GM19043 (cell line): ENCODE results near the gene GAL3ST3.

Experiments used
- ATAC-seq: cut with Tn5 transposase; IDR thresholded peaks from one replicate; pipeline ENCODE4 v1.9.1; 2021; ENCODE audit warnings: low read depth; ENCODE audit not compliant: unreplicated experiment

Gene GAL3ST3

DNA sequence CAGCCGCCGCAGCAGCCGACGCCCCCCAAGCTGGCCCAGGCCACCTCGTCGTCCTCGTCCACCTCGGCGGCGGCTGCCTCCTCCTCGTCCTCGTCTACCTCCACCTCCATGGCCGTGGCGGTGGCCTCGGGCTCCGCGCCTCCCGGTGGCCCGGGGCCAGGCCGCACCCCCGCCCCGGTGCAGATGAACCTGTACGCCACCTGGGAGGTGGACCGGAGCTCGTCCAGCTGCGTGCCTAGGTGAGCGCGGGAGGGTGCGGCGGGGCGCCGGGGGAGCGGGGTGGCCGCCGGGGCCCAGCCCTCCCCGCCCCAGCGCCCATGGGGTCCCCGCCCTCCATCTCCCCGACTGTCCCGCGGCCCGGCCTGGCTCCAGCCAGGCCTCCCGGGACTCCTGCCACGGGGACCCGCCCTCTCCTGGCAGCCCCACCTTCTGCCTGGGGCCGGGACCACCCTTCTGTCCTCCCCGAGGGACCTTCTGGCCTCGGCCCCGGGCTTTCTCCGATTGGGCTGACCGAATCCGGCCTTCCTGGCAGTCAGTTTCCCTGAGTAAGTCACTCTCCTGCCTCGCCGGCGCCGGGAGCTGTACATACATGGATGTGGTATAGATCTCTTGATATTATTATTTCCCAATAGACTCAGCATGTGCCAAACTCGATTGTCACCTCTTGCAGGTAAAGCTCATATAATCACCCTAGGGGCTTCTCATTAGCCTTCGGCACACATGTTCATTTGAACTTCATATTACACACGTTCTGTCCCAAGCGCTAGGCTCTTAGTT lies 21.8 kb upstream of the GAL3ST3 start:
- no peak for ATAC-seq

DNA sequence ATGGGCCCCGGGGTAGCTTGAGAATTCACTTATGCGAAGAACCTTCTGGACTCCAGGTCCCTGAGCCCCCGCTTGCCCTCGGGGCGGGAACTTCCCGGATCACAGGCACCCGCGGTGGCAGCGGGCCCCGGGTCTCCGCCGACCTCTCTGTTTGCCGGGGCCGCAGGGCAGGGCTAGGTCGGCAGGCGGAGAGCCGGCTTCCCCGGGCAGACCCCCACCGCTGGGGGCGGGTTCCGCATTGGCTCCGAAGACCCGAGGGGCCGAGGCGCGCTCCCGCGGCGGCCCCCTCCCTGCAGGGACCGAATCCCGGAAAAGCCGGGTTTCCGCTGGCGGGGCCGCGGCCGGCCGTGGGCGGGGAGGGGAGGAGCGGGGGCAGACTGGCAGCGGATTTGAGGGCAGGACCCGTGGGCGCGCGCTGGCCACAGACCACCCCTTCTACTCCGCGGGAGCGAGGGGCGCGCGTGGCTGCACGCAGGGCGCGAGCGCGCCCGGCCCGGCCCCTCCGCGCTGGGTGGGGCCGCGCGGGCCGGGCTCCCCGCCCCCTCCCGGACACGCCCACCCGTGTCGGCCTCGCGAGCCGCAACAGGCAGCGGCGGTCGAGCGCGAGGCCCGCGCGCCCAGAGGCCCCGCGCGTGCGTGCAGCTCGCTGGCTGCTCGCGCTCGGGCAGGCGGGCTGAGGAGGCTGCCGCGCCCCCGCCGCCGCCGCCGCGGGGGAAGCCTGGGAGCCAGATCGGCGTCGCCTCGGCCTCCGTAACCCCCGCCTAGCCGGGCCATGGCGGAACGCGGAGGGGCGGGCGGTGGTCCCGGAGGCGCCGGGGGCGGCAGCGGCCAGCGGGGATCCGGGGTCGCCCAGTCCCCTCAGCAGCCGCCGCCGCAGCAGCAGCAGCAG lies 21.0 kb upstream of the GAL3ST3 start, which contains the start of gene PACS1:
TSS of gene PACS1 (plus strand) at position 558 of the 889 bp plus-strand sequence. CDS start at position 773, 215 bp downstream.
- ATAC-seq = peak; percentile 45

DNA sequence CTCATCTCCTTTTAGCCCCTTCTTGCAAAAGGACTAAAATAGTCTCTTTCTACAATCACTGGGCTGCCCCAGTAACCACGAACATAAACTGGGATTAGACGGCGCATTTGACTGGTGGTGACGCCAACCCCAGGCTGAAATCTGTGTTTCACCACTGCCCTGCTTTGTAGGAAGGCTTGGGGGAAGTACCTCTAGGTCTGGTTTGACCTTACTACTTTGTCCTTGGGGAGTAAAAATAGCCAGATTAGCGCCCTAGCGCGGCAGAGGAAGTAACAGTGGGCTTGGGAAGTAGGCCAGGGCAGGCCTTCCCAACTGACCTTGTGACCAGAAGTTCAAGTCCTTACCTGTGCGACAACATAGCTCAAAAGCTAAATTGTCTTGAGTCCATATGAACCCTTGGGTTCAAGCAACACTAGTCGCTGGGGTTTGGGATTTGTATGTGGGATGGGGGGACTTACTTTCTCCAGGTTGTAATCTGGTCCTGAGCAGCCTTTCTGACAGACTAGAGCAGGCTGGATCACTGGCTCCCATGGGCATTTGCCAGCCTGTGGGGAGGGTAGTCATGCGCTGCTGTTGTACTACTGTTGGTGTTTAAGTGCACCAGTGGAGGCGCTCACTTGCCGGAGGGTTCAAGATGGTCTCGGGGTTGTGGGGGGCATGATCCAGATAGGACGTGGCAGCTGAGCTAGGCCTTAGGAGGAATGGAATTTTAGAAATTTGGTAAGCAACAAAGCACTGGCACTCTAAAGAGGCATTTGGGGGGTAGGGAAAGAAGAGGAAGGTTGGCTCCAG lies 20.2 kb upstream of the GAL3ST3 start:
- no peak for ATAC-seq

DNA sequence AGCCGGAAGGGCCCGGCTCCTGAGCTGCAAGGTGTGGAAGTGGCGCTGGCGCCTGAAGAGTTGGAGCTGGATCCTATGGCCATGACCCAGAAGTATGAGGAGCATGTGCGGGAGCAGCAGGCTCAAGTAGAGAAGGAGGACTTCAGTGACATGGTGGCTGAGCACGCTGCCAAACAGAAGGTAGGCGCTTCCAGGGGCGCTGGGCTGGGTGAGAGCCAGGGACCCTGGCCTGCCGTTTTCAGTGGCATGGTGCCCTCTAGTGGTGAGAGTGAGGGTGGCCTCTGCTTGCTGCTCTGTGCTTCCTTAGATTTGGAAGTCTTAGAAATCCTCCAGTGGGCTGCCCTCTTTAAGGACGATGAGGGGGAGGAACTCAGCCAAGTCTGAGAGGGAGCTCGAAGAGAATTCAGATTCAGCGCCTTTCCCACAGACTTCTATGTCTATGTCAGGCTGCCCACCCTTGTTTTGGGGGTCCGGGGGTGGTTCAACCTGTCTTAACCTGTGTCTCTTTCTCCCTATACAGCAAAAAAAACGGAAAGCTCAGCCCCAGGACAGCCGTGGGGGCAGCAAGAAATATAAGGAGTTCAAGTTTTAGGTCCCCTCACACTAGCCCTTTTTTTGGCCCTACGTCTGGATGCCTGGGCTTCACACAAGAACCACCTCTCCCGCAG lies 19.3 kb upstream of the GAL3ST3 start:
- no peak for ATAC-seq

DNA sequence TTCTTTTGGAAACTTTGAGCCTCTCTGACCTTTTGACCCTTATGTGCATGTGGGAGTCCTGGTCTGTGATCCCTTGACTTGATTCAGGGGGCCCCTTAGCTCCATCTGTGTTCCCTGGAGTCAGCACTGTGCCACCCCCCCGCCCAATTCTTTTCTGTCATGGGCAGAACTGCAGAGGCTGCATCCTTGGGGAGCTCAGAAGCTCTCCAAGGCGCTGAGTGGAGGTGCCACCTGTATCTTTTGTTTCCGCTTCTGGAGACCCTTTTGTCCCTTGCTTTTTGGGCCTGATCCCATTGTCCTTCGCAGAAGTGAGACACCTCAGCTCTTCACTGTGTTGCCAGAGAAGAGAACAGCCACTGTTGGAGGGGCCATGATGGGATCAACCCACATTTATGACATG lies 18.7 kb upstream of the GAL3ST3 start:
- no peak for ATAC-seq

DNA sequence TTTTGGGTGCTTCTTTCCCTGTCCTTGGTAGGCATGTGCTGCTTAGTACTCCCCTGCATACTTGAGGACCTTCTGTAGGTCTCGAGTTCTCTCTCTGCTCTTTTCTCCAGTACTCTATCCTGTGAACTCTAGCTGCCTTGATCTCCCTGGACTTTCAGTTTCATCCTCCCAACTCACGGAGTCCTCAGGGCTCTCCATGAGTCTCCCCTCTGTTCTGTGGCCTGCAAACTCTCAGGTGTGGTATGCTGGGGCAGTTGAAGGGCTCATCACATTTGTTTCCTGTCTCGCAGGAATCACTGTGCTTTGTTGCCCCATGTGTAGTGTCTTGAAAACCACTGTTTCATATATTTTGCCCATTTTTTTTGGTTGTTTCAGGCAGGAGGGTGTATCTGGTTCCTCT lies 17.8 kb upstream of the GAL3ST3 start:
- no peak for ATAC-seq

DNA sequence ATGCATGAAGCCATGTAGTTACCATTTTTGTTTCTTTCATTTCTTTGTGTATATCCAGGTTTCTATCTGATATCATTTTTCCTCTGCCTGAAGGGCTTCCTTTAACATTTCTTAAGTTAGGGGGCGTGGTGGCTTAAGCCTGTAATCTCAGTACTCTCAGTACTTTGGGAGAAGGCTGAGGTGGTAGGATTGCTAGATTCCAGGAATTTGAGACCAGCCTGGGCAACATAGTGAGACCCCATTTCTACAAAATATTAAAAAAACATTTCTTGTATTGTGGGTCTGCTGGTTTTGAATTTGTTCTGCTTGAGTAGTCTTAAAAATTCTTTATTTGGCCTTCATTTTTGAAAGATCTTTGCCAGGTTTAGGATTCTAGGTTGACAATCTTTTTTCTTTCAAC lies 15.6 kb upstream of the GAL3ST3 start:
- no peak for ATAC-seq

DNA sequence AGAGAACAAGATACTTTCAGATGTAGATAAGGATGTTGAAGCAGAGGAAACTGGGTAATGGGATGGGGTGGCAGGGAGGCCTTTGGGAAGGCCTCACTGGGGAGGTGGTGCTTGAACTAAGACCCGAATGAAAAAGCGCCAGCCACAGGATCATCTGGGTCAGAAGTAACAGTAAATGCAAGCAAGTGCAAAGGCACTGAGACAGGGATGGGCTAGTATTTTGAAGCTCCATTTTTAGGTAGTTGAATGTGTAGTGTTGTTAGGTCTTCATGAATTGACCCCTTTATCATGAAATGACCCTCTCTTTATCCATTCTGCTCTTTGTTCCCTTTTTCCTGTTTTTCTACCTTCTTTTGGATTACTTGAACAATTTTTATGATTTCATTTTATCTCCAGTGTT lies 14.9 kb upstream of the GAL3ST3 start:
- ATAC-seq = no peak

DNA sequence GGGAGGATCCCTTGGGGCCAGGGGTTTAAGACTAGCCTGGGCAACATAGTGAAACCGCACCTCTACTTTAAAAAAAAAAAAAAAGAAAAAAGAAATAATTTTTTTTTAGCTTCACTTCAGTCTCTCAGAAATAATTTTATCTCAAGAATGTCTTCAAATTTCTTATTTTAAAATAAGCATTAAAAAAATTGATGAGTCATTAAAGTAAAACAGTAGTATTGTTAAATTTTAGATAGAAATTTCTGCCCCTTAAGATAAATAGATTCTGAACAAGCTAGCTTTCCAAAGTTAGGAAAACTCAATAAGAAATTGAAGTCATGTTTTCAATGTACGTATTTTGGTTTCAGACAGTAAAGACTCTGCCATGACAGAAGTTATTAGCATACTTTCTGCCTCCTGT lies 13.4 kb upstream of the GAL3ST3 start:
- no peak for ATAC-seq

DNA sequence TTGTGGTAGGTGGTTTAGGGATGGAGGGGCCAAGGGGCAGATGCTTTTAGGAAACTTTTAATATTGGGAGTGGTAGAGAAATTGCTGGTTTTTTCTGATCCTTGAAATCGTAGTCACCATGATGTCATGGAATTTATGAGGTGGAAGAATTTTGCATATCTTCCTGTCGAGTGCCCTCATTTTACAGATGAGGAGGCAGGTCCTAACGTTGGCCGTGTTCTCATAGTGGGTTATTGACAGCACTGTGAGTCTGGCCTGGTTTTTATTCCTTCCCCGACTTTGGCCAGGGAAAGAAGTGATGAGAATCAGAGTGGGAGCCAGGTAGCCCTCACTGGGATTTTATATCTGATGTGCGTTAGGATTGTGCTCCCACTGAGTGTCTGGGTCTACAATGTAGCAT lies 12.3 kb upstream of the GAL3ST3 start:
- no peak for ATAC-seq

DNA sequence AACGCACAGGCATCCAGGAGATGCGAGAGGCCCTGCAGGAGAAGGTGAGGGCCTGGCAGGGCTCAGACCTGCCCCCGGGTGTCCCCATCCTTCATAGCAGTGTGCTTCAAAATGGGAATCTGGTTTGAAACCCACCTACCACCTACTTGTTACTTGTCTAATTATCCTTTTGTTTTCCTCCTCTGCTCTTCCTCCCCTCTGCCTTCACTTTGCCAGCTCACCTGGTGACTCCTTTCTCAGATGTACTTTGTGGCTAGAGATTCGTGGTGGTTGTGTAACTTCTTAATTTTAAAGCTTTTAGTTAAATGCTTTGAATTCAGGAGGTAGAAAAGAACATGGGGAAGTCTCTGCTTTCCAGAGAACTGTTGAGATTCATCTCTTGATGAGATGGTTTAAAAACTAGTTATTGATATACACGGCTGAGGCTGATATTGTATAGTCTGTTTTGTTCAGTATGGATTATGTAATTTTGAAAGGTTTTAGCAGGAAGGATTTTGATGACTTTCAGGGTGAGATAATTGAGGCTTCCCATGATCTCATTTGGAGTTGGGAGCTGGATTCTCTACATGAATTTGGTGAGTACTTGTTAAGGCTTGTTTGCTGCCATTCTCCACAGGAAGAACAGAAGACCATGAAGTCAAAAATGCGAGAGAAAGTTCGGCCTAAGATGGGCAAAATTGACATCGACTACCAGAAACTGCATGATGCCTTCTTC lies 11.2 kb upstream of the GAL3ST3 start:
- no peak for ATAC-seq

DNA sequence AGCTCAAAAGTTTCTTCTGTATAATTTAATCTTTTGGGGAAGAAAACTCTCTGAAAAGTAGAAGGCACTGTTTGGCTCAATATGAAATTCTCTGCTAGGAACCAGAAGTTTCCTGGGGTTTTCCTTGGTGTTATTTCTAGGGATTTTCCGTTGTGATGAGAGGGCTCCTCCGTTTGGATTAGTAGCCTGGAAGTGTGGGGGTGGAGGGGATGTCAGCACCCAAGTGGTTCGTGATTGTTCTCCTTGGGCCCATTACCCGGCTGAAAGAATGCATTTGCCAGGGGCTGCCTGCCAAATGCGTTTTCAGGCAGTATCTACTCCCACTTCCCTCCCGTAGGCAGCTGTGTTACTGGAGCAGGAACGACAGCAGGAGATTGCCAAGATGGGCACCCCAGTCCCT lies 7.5 kb upstream of the GAL3ST3 start:
- ATAC-seq = no peak

DNA sequence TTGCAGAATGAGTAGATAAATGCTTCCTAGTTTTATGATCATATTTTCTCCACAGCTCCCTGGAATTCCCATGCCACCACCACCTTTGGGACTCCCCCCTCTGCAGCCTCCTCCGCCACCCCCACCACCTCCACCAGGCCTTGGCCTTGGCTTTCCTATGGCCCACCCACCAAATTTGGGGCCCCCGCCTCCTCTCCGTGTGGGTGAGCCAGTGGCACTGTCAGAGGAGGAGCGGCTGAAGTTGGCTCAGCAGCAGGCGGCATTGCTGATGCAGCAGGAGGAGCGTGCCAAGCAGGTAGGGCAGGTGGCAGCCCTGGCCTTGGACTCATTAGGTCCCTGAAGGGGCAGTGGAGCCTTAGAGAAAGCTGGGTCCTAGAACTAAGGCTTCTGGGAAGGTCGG lies 6.1 kb upstream of the GAL3ST3 start:
- no peak for ATAC-seq

DNA sequence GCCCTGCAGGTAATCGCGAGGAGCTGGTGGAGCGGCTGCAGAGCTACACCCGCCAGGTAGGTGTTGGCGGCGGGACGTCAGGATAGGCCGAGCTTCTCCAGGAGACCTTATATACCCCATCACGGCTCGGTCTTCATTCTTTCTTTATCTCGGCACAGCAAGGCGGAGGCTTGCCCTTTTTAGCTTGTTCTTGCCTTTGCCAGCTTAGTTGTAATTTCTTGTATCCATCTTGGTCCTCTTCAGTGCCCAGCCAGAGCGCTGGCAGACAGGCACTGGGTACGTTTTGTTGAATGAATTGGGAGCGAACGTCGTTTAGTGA lies 3.7 kb upstream of the GAL3ST3 start:
- ATAC-seq = no peak

DNA sequence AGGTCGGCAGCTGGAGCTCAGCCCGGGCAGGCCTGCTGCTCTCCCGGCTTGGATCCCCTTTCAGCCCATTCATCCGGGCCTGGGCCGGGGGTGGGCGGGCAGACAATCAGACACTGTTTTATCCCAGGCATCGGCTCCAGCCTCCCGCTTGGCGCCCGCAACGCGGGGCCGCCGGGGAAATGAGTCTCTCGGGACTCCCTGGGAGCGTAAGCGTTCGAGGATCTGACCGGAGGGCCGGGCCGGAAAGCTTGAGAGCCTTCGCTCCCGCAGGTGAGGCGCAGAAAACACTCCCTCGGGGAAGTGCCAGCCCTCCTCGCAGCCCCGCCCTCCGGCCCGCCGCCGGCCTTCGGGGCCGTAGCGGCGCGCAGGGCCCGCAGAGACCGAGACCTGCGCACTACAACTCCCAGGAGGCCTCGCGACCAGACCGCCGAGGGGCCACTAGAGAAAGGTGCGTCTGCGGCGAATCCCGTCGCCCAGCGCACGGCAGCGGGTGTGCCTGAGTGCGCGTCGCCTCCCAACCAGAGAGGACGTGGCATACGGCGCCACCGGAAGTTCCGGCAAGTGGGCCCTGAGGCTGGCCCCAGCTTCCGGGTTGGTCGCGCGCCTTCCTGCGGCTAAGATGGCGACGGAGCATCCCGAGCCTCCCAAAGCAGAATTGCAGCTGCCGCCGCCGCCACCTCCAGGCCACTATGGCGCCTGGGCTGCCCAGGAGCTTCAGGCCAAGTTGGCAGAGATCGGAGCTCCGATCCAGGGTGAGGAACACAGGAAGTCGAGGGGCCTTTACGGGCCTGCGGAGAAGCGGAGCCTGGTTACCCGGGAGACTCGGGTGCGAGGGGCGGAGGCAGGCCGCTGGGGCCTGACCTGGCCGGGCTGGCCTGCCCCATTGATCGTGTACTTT lies 3.1 kb upstream of the GAL3ST3 start, which contains the start of gene SF3B2:
TSS of gene SF3B2 (plus strand) at position 599 of the 898 bp plus-strand sequence. CDS start at position 620, 21 bp downstream.
- peak; percentile 93 for ATAC-seq

DNA sequence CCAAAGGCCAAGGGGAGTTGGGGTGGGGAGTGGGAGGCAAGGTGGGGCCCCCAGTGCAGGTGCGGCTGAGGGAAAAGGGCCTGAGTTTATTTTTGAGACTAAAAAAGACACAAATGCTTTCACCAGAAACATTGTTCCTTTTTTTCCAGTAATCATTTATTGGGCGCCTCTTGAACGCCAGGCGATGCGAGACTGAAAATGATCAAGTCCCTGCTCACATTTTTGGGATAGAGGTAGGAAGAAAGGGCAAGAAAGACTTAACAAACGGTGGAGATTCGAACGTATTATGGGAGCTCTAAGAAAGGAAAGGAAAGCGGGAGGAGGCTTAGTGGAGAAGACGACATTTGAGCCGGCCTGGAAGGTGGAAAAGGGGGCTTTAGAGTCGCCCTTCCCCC lies 2.4 kb upstream of the GAL3ST3 start:
- no peak for ATAC-seq

DNA sequence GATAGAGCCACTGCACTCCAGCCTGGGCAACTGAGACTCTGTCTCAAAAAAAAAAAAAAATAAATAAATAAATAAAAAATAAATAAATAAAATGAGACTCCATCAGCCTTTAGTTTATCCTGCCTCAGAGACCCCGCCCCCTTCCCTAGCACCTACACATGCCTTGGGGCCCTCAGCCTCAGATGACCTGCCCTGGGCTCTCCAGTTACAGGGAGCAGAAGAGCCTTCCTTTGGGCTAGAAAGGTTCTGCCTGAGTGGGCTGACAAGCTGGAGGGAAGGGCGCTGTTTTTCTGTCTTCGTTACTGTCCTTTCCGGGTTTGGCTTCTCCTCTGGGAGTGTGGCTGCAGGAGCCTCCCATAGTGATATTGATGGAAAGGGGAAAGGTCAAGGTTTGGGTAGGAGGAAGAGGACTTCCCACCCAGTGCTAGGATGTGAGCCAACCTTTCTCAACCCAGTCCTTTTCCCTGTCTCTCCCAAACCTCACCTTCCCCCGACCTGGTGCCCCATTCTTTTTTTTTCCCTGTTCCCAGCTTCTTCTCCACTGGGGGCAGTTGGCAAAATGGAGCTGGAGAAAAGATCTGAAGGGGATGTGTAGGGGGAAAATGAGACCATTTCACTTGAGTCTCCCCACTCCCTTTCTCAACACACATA lies 1.7 kb upstream of the GAL3ST3 start:
- ATAC-seq = no peak
